ENCODE measurements around the gene SCGB1D4. TPM values are rescaled to one million over a fixed set of nuclear protein-coding genes. Genes with fewer than 3 reads are reported as not detected.

The SCGB1D4 gene
- total and polyA plus RNA-seq, 10 of the 15 experiments (the other 5 are each of a cell fraction or from before 2014, with no cell fraction given) = not detected

DNA sequence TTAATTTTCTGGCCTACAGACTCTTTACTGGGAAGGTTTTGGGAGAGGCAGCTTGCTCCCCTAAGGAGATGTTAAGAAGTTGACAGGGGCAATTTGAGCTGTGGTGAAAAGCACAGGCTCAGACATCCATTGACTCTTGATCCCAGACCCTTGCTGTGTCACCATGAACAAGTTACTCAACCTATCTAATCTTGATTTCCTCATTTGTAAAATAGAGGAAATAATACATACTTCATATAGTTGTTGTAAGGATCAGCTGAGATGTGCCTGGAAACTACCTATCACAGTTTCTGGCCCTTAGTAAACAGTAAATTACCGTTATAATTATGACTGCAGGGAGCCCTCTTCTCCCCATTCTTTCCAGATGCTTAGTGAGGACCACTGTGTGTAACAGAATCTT lies 16.6 kb upstream of the SCGB1D4 start:
- CTCF ChIA-PET = no interaction called here
- in situ Hi-C loops (cut with MboI) (no loop called here), intact Hi-C loops (cut with micrococcal nuclease; ENCODE audit: unreplicated experiment) (no loop called here)
- no peak for ATAC-seq
- Histone ChIP-seq H3K36me3 (ENCODE audit: control insufficient read depth in 2 of 2, insufficient read depth in 2 of 2, low read length in 1 of 2) (no peaks in the 10 kb centered on the region), H3K4me3 (no peak overlapping the region), H3K27ac (ENCODE audit: control insufficient read depth, insufficient read depth) (no peak overlapping the region), H3K9ac (ENCODE audit: control insufficient read depth, insufficient read depth, low read length) (no peak overlapping the region), H2AFZ (ENCODE audit: control insufficient read depth, low read depth, low read length) (no peak overlapping the region), H3K79me2 (ENCODE audit: control insufficient read depth, insufficient read depth, low read length) (no peaks in the 10 kb centered on the region), H3K9me3 (replicated peaks; ENCODE audit: control insufficient read depth, insufficient read depth, low read length) (no peaks in the 10 kb centered on the region), H3K4me1 (ENCODE audit: control insufficient read depth, insufficient read depth, low read length) (no peaks in the 10 kb centered on the region), H3K27me3 (replicated peaks in 1 of 2; ENCODE audit: control insufficient read depth in 2 of 2, insufficient read depth in 2 of 2, low read length in 1 of 2) (peaks cover 0 to 2% of the 10 kb centered on the region in 2 experiments; a peak in 3 of 4 replicates), H4K20me1 (ENCODE audit: control insufficient read depth, insufficient read depth) (no peaks in the 10 kb centered on the region), H3K4me2 (ENCODE audit: control insufficient read depth, insufficient read depth) (no peak overlapping the region)
- no TSS peak for BruUV-seq (replicated peaks)
- POLR2A ChIA-PET = no interaction called here
- no peak for DNase-seq (ENCODE audit: low read depth, low spot score)
- SMC1A ChIA-PET (ENCODE audit: uncharacterized antibody, unreplicated experiment) = interaction anchor here (0.8 to 1.0 kb wide), 2 partner anchors 9 to 144 kb away, joined by 3 read pairs; no protein-coding TSS in a partner anchor
- 0% methylated on average over 1 of the region's 1 CpG for WGBS (ENCODE audit: insufficient coverage, insufficient replicate concordance, low lambda C conversion rate, missing lambda C conversion rate)
- RAD21 ChIA-PET (ENCODE audit: unreplicated experiment) = no interaction called here
- FAIRE-seq = no peak
- TF ChIP-seq HDAC2 (IDR thresholded peaks at IDR 0.05) (no peak), SMARCA5 (IDR thresholded peaks at IDR 0.05) (no peak), FOXK2 (IDR thresholded peaks at IDR 0.05) (no peak), CREB1 (IDR thresholded peaks at IDR 0.05; ENCODE audit: low read depth) (no peak), SMAD5 (IDR thresholded peaks at IDR 0.05; ENCODE audit: low read depth) (no peak), SIN3A (IDR thresholded peaks at IDR 0.05; ENCODE audit: low read depth, low read length) (no peak), ASH2L (IDR thresholded peaks at IDR 0.05; ENCODE audit: borderline replicate concordance, low read depth) (no peak), SUZ12 (IDR thresholded peaks at IDR 0.05; ENCODE audit: unreplicated experiment) (no peak), CHD4 (IDR thresholded peaks at IDR 0.05) (no peak), POLR2AphosphoS2 (IDR thresholded peaks at IDR 0.05; ENCODE audit: low read depth, low read length) (no peak)
- TF ChIP-seq, protein P1, sequence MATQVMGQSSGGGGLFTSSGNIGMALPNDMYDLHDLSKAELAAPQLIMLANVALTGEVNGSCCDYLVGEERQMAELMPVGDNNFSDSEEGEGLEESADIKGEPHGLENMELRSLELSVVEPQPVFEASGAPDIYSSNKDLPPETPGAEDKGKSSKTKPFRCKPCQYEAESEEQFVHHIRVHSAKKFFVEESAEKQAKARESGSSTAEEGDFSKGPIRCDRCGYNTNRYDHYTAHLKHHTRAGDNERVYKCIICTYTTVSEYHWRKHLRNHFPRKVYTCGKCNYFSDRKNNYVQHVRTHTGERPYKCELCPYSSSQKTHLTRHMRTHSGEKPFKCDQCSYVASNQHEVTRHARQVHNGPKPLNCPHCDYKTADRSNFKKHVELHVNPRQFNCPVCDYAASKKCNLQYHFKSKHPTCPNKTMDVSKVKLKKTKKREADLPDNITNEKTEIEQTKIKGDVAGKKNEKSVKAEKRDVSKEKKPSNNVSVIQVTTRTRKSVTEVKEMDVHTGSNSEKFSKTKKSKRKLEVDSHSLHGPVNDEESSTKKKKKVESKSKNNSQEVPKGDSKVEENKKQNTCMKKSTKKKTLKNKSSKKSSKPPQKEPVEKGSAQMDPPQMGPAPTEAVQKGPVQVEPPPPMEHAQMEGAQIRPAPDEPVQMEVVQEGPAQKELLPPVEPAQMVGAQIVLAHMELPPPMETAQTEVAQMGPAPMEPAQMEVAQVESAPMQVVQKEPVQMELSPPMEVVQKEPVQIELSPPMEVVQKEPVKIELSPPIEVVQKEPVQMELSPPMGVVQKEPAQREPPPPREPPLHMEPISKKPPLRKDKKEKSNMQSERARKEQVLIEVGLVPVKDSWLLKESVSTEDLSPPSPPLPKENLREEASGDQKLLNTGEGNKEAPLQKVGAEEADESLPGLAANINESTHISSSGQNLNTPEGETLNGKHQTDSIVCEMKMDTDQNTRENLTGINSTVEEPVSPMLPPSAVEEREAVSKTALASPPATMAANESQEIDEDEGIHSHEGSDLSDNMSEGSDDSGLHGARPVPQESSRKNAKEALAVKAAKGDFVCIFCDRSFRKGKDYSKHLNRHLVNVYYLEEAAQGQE (IDR thresholded peaks at IDR 0.05; ENCODE audit: low read depth, low read length) = no peak
- TF ChIP-seq, protein P2, sequence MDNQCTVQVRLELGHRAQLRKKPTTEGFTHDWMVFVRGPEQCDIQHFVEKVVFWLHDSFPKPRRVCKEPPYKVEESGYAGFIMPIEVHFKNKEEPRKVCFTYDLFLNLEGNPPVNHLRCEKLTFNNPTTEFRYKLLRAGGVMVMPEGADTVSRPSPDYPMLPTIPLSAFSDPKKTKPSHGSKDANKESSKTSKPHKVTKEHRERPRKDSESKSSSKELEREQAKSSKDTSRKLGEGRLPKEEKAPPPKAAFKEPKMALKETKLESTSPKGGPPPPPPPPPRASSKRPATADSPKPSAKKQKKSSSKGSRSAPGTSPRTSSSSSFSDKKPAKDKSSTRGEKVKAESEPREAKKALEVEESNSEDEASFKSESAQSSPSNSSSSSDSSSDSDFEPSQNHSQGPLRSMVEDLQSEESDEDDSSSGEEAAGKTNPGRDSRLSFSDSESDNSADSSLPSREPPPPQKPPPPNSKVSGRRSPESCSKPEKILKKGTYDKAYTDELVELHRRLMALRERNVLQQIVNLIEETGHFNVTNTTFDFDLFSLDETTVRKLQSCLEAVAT (IDR thresholded peaks at IDR 0.05) = no peak
- TF ChIP-seq, protein P3, sequence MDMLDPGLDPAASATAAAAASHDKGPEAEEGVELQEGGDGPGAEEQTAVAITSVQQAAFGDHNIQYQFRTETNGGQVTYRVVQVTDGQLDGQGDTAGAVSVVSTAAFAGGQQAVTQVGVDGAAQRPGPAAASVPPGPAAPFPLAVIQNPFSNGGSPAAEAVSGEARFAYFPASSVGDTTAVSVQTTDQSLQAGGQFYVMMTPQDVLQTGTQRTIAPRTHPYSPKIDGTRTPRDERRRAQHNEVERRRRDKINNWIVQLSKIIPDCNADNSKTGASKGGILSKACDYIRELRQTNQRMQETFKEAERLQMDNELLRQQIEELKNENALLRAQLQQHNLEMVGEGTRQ (IDR thresholded peaks at IDR 0.05; ENCODE audit: borderline replicate concordance, low read depth, low read length) = no peak
- TF ChIP-seq, protein P4, sequence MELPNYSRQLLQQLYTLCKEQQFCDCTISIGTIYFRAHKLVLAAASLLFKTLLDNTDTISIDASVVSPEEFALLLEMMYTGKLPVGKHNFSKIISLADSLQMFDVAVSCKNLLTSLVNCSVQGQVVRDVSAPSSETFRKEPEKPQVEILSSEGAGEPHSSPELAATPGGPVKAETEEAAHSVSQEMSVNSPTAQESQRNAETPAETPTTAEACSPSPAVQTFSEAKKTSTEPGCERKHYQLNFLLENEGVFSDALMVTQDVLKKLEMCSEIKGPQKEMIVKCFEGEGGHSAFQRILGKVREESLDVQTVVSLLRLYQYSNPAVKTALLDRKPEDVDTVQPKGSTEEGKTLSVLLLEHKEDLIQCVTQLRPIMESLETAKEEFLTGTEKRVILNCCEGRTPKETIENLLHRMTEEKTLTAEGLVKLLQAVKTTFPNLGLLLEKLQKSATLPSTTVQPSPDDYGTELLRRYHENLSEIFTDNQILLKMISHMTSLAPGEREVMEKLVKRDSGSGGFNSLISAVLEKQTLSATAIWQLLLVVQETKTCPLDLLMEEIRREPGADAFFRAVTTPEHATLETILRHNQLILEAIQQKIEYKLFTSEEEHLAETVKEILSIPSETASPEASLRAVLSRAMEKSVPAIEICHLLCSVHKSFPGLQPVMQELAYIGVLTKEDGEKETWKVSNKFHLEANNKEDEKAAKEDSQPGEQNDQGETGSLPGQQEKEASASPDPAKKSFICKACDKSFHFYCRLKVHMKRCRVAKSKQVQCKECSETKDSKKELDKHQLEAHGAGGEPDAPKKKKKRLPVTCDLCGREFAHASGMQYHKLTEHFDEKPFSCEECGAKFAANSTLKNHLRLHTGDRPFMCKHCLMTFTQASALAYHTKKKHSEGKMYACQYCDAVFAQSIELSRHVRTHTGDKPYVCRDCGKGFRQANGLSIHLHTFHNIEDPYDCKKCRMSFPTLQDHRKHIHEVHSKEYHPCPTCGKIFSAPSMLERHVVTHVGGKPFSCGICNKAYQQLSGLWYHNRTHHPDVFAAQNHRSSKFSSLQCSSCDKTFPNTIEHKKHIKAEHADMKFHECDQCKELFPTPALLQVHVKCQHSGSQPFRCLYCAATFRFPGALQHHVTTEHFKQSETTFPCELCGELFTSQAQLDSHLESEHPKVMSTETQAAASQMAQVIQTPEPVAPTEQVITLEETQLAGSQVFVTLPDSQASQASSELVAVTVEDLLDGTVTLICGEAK (IDR thresholded peaks at IDR 0.05; ENCODE audit: borderline replicate concordance) = no peak

Measured in GM12878 (cell line).